AG10803 (cell line): Measurements from ENCODE around the gene MYOF.

Experiments
- DNase-seq: peaks from one replicate; pipeline ENCODE4 v3.0.0; 2010; ENCODE audit warnings: low read depth
- H3K4me3 ChIP-seq: 2 replicates; pipeline ENCODE4 v1.5.1; 2011; ENCODE audit warnings: mild to moderate bottlenecking, low read length, control low read depth
- TF ChIP-seq, protein P1 (sequence below): conservative IDR thresholded peaks from 2 replicates; pipeline ENCODE4 v1.5.1; 2011; ENCODE audit warnings: mild to moderate bottlenecking, low read length, control low read depth, inconsistent platforms

MYOF gene

GRCh38 chr10:93482145-93482834 lies at the start of gene MYOF:
MYOF (minus strand) TSS chr10:93482334; CDS start chr10:93482194, 140 bp downstream.
- TF ChIP-seq, protein P1, sequence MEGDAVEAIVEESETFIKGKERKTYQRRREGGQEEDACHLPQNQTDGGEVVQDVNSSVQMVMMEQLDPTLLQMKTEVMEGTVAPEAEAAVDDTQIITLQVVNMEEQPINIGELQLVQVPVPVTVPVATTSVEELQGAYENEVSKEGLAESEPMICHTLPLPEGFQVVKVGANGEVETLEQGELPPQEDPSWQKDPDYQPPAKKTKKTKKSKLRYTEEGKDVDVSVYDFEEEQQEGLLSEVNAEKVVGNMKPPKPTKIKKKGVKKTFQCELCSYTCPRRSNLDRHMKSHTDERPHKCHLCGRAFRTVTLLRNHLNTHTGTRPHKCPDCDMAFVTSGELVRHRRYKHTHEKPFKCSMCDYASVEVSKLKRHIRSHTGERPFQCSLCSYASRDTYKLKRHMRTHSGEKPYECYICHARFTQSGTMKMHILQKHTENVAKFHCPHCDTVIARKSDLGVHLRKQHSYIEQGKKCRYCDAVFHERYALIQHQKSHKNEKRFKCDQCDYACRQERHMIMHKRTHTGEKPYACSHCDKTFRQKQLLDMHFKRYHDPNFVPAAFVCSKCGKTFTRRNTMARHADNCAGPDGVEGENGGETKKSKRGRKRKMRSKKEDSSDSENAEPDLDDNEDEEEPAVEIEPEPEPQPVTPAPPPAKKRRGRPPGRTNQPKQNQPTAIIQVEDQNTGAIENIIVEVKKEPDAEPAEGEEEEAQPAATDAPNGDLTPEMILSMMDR, result peak; percentile 69
- peak within 1 kb of the TSS; percentile 77 for H3K4me3 ChIP-seq
- peak; percentile 93 for DNase-seq

DNA sequence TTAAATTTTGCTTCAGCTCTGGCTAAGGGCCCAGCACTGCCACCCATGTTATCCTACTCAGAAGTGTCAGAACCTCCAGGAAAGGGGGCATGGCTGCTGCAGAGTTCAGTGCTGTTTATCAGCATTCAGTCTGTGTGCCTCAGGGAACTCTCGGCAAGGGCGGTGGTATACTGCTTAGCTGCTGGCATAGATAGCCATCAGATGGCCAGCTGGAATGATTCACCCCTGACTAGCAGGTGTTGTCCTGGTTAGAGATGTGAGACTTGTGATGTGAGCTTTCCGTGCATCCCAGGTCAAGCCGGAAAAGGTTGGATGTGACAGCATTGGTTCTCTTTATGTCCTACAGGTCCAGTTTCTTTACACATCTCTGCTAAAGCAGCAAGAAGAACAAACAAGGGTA lies 36.4 kb upstream of the MYOF start:
- TF ChIP-seq, protein P1, result no peak
- no peak overlapping the region for H3K4me3 ChIP-seq
- DNase-seq, result no peak

DNA sequence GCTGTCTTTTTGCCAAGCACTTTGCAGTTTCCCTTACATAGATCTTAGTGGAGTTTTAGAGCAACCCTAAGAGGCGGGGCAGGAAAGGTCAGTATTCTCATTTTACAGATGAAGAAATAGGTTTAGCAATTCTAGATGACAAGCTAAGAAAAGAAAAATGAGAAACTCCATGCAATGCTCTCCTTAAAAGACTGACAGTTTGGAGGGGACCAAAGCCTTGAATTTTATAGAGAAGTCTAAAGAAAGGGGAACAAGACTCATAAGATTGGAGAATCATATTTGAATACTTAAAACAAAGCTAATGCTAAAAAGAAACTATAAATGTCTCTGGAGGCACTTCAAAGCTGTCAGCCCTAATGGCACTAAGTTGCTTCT lies 33.9 kb upstream of the MYOF start:
- H3K4me3 ChIP-seq, result no peak overlapping the region
- DNase-seq, result peak; percentile 6
- TF ChIP-seq, protein P1, result no peak

DNA sequence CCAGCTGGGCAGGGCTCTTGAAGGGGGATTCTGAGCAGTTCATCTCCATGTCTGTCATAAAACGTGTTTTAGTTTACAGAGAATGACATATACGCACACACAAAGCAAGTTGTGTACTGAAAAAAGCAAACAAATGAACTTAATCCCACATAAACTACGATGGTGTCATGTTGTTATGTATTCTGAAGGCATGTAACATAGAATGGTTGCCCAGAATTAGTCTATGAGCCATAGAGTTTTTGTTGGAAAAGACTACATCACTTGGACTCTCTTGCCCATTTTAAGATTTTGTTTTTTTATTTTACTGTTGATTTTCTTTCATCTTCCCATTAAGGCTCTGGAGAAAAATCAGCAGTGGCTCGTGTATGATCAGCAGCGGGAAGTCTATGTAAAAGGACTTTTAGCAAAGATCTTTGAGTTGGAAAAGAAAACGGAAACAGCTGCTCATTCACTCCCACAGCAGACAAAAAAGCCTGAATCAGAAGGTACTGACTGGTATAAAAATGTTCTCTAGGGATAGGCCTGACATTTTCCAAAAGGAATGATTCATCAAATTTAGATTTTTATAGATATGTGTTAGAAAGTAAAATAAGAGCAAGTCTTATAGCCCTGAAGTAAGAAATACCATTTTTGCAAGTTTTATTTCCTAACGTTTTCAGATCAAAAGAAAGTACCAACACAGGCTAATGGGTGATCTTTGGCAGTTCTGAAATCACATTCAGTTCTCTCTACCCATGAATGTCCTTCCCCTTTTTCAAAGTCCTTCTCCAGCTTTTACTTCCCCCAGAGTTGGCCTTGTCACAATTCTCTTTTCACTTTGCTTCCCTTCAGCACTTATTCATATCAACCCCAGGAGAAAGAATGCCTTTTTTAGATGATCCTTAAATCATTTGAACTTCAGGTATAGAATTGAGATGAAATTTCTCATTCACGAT lies 33.2 kb upstream of the MYOF start:
- peak; percentile 29 for DNase-seq
- TF ChIP-seq, protein P1, result no peak
- no peak overlapping the region for H3K4me3 ChIP-seq

DNA sequence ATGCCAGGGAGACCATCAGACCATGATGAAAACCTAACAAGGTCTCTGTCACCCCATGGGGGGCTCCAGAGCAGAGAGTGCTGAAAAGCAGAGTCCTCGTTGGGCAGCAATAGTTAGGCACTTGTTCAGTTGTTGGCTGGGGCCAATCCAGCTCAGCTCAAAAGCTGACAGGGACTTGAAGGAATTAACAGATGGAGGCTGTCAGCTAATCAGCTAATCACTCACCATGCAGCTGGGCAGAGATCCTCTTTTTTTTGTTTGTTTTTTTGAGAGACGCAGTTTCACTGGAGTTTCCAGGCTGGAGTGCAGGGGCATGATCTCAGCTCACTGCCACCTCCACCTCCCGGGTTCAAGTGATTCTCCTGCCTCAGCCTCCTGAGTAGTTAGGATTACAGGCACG lies 32.4 kb upstream of the MYOF start:
- TF ChIP-seq, protein P1, result no peak
- no peak overlapping the region for H3K4me3 ChIP-seq
- no peak for DNase-seq

DNA sequence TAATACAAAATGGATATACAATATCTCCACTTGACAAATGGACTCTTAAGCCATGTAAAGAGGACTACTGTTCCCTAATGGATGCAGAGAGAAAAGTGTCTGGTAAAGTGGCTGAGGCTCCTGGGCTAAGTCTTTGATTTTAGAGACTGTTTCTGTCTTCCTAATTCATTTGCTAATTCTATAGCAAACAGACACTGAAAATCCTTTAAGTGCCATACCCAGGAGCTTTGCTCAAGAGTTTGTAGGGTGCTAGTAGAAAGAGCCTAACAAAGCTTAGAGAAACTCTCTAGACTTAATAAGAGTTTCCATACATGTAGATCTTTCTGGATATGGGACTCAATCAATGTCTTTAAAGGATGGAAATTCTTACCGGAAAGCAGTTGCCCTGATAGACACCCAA lies 31.0 kb upstream of the MYOF start:
- no peak overlapping the region for H3K4me3 ChIP-seq
- no peak for DNase-seq
- TF ChIP-seq, protein P1, result no peak
